ENCODE results near the gene CNBD2.
"Not testable (repeated sequence)": the region's sequence is repeated elsewhere in the genome, so short reads cannot be mapped to it uniquely, and the experiment has no call there.

CNBD2 gene

GRCh38 chr20:36053863-36054518, 85.6 kb downstream of the CNBD2 start:
- H3K36me3 ChIP-seq (replicated peaks in 1 of 2; ENCODE audit: control insufficient read depth in 2 of 2, insufficient read depth in 2 of 2, low read length in 2 of 2); H3K18ac ChIP-seq (ENCODE audit: low read length); H3K79me1 ChIP-seq (ENCODE audit: low read depth, low read length); DNase-seq (ENCODE audit: low spot score); H3K4ac ChIP-seq (ENCODE audit: low read length); H3K4me1 ChIP-seq (ENCODE audit: control insufficient read depth in 2 of 2, insufficient read depth in 1 of 2, low read depth in 1 of 2, low read length in 2 of 2); H2BK15ac ChIP-seq (ENCODE audit: low read length); H3K4me2 ChIP-seq (ENCODE audit: insufficient read depth, low read length, poor library complexity, severe bottlenecking); H2AK5ac ChIP-seq (ENCODE audit: low read depth, low read length); H4K8ac ChIP-seq (ENCODE audit: low read depth, low read length); H3K27me3 ChIP-seq (ENCODE audit: control insufficient read depth in 3 of 3, insufficient read depth in 3 of 3, low read depth in 1 of 3, low read length in 3 of 3); H2BK5ac ChIP-seq (ENCODE audit: low read length); H3K9me3 ChIP-seq (replicated peaks in 1 of 2; ENCODE audit: control insufficient read depth in 2 of 2, insufficient read depth in 1 of 2, low read depth in 1 of 2, low read length in 2 of 2); H2AFZ ChIP-seq (ENCODE audit: low read length); H2BK12ac ChIP-seq (ENCODE audit: low read length); H3K14ac ChIP-seq (ENCODE audit: low read length); H3K4me3 ChIP-seq (ENCODE audit: low read length in 2 of 2); H3K23ac ChIP-seq (ENCODE audit: low read depth, low read length, poor library complexity); H4K91ac ChIP-seq (ENCODE audit: low read depth, low read length, poor library complexity); H2BK120ac ChIP-seq (ENCODE audit: low read depth, low read length); H3K27ac ChIP-seq (replicated peaks; ENCODE audit: low read length); H3K9ac ChIP-seq (ENCODE audit: low read depth, low read length, poor library complexity): not testable (repeated sequence)
- WGBS, 2 donors (ENCODE audit: extremely low coverage in 2 of 2, insufficient read length in 2 of 2, insufficient replicate concordance in 1 of 2): no CpG with 5 or more reads among the region's 9 CpGs

GRCh38 chr20:36055145-36055544, 86.8 kb downstream of the CNBD2 start:
- Histone ChIP-seq H4K91ac (ENCODE audit: low read depth, low read length, poor library complexity) (no peak overlapping the region), H2BK120ac (ENCODE audit: low read depth, low read length) (no peak overlapping the region), H3K9me3 (replicated peaks in 1 of 2; ENCODE audit: control insufficient read depth in 2 of 2, insufficient read depth in 1 of 2, low read depth in 1 of 2, low read length in 2 of 2) (no peaks in the 10 kb centered on the region), H3K9ac (ENCODE audit: low read depth, low read length, poor library complexity) (no peak overlapping the region), H3K4me1 (ENCODE audit: control insufficient read depth in 2 of 2, insufficient read depth in 1 of 2, low read depth in 1 of 2, low read length in 2 of 2) (peaks cover 6 to 8% of the 10 kb centered on the region in 2 donors), H2AK5ac (ENCODE audit: low read depth, low read length) (no peak overlapping the region), H2BK15ac (ENCODE audit: low read length) (no peak overlapping the region), H3K23ac (ENCODE audit: low read depth, low read length, poor library complexity) (no peak overlapping the region), H3K14ac (ENCODE audit: low read length) (no peak overlapping the region), H2BK12ac (ENCODE audit: low read length) (no peak overlapping the region), H3K4ac (ENCODE audit: low read length) (no peak overlapping the region), H3K4me3 (ENCODE audit: low read length in 2 of 2) (no peak overlapping the region), H3K79me1 (ENCODE audit: low read depth, low read length) (no peaks in the 10 kb centered on the region), H4K8ac (ENCODE audit: low read depth, low read length) (no peak overlapping the region), H2BK5ac (ENCODE audit: low read length) (no peak overlapping the region), H2AFZ (ENCODE audit: low read length) (no peak overlapping the region), H3K27ac (replicated peaks; ENCODE audit: low read length) (no peak overlapping the region), H3K4me2 (ENCODE audit: insufficient read depth, low read length, poor library complexity, severe bottlenecking) (no peak overlapping the region), H3K27me3 (ENCODE audit: control insufficient read depth in 3 of 3, insufficient read depth in 3 of 3, low read depth in 1 of 3, low read length in 3 of 3) (no peaks in the 10 kb centered on the region), H3K36me3 (replicated peaks in 1 of 2; ENCODE audit: control insufficient read depth in 2 of 2, insufficient read depth in 2 of 2, low read length in 2 of 2) (no peaks in the 10 kb centered on the region), H3K18ac (ENCODE audit: low read length) (no peak overlapping the region)
- no peak for DNase-seq (ENCODE audit: low spot score)
- no CpG with 5 or more reads among the region's 4 CpGs for WGBS, 2 donors (ENCODE audit: extremely low coverage in 2 of 2, insufficient read length in 2 of 2, insufficient replicate concordance in 1 of 2)

GRCh38 chr20:36060676-36061075, 92.3 kb downstream of the CNBD2 start:
- Histone ChIP-seq H2BK15ac (ENCODE audit: low read length) (no peak overlapping the region), H3K9ac (ENCODE audit: low read depth, low read length, poor library complexity) (no peak overlapping the region), H3K27ac (replicated peaks; ENCODE audit: low read length) (no peak overlapping the region), H2AK5ac (ENCODE audit: low read depth, low read length) (no peak overlapping the region), H2AFZ (ENCODE audit: low read length) (no peak overlapping the region), H3K4ac (ENCODE audit: low read length) (no peak overlapping the region), H3K23ac (ENCODE audit: low read depth, low read length, poor library complexity) (no peak overlapping the region), H3K14ac (ENCODE audit: low read length) (no peak overlapping the region), H3K27me3 (ENCODE audit: control insufficient read depth in 3 of 3, insufficient read depth in 3 of 3, low read depth in 1 of 3, low read length in 3 of 3) (peaks cover 0 to 4% (median 0%) of the 10 kb centered on the region in 3 experiments), H3K18ac (ENCODE audit: low read length) (no peak overlapping the region), H3K4me1 (ENCODE audit: control insufficient read depth in 2 of 2, insufficient read depth in 1 of 2, low read depth in 1 of 2, low read length in 2 of 2) (peaks cover 6 to 9% of the 10 kb centered on the region in 2 donors), H3K36me3 (replicated peaks in 1 of 2; ENCODE audit: control insufficient read depth in 2 of 2, insufficient read depth in 2 of 2, low read length in 2 of 2) (no peaks in the 10 kb centered on the region), H3K4me3 (ENCODE audit: low read length in 2 of 2) (no peak overlapping the region), H3K4me2 (ENCODE audit: insufficient read depth, low read length, poor library complexity, severe bottlenecking) (no peak overlapping the region), H3K79me1 (ENCODE audit: low read depth, low read length) (no peaks in the 10 kb centered on the region), H3K9me3 (replicated peaks in 1 of 2; ENCODE audit: control insufficient read depth in 2 of 2, insufficient read depth in 1 of 2, low read depth in 1 of 2, low read length in 2 of 2) (peaks cover 2 to 10% of the 10 kb centered on the region in 2 donors), H4K91ac (ENCODE audit: low read depth, low read length, poor library complexity) (no peak overlapping the region), H2BK12ac (ENCODE audit: low read length) (no peak overlapping the region), H2BK5ac (ENCODE audit: low read length) (no peak overlapping the region), H4K8ac (ENCODE audit: low read depth, low read length) (no peak overlapping the region), H2BK120ac (ENCODE audit: low read depth, low read length) (no peak overlapping the region)
- DNase-seq (ENCODE audit: low spot score): no peak
- no CpG with 5 or more reads among the region's 1 CpG for WGBS, 2 donors (ENCODE audit: extremely low coverage in 2 of 2, insufficient read length in 2 of 2, insufficient replicate concordance in 1 of 2)

GRCh38 chr20:36061754-36062153, 93.4 kb downstream of the CNBD2 start:
- H3K4ac ChIP-seq (ENCODE audit: low read length): no peak overlapping the region
- H3K14ac ChIP-seq (ENCODE audit: low read length): no peak overlapping the region
- no peaks in the 10 kb centered on the region for H3K36me3 ChIP-seq (replicated peaks in 1 of 2; ENCODE audit: control insufficient read depth in 2 of 2, insufficient read depth in 2 of 2, low read length in 2 of 2)
- WGBS, 2 donors (ENCODE audit: extremely low coverage in 2 of 2, insufficient read length in 2 of 2, insufficient replicate concordance in 1 of 2): no CpG with 5 or more reads among the region's 1 CpG
- no peak overlapping the region for H2BK15ac ChIP-seq (ENCODE audit: low read length)
- peaks cover 3 to 10% of the 10 kb centered on the region in 2 donors for H3K9me3 ChIP-seq (replicated peaks in 1 of 2; ENCODE audit: control insufficient read depth in 2 of 2, insufficient read depth in 1 of 2, low read depth in 1 of 2, low read length in 2 of 2)
- H3K9ac ChIP-seq (ENCODE audit: low read depth, low read length, poor library complexity): no peak overlapping the region
- no peaks in the 10 kb centered on the region for H3K79me1 ChIP-seq (ENCODE audit: low read depth, low read length)
- no peak overlapping the region for H3K18ac ChIP-seq (ENCODE audit: low read length)
- H4K91ac ChIP-seq (ENCODE audit: low read depth, low read length, poor library complexity): no peak overlapping the region
- no peak overlapping the region for H3K27ac ChIP-seq (replicated peaks; ENCODE audit: low read length)
- no peak overlapping the region for H3K4me3 ChIP-seq (ENCODE audit: low read length in 2 of 2)
- no peak overlapping the region for H3K23ac ChIP-seq (ENCODE audit: low read depth, low read length, poor library complexity)
- peaks cover 0 to 7% (median 0%) of the 10 kb centered on the region in 3 experiments for H3K27me3 ChIP-seq (ENCODE audit: control insufficient read depth in 3 of 3, insufficient read depth in 3 of 3, low read depth in 1 of 3, low read length in 3 of 3)
- H2AK5ac ChIP-seq (ENCODE audit: low read depth, low read length): no peak overlapping the region
- no peak overlapping the region for H3K4me2 ChIP-seq (ENCODE audit: insufficient read depth, low read length, poor library complexity, severe bottlenecking)
- H2BK120ac ChIP-seq (ENCODE audit: low read depth, low read length): no peak overlapping the region
- DNase-seq (ENCODE audit: low spot score): no peak
- H4K8ac ChIP-seq (ENCODE audit: low read depth, low read length): no peak overlapping the region
- no peak overlapping the region for H2AFZ ChIP-seq (ENCODE audit: low read length)
- no peak overlapping the region for H2BK12ac ChIP-seq (ENCODE audit: low read length)
- H3K4me1 ChIP-seq (ENCODE audit: control insufficient read depth in 2 of 2, insufficient read depth in 1 of 2, low read depth in 1 of 2, low read length in 2 of 2): peaks cover 6 to 9% of the 10 kb centered on the region in 2 donors
- no peak overlapping the region for H2BK5ac ChIP-seq (ENCODE audit: low read length)

Data from neuronal stem cell (in vitro differentiated cells).